Measurements from ENCODE around the gene YEATS2.

Gene YEATS2

GRCh38 chr3:183829466-183829865 lies 131.9 kb downstream of the YEATS2 start:
- Histone ChIP-seq H3F3A (ENCODE audit: low read depth) (no peaks in the 10 kb centered on the region), H3K9ac (ENCODE audit: low read depth, low read length, poor library complexity, severe bottlenecking) (no peak overlapping the region), H2AFZ (ENCODE audit: low read length) (no peak overlapping the region), H3K4me2 (ENCODE audit: low read depth, low read length, poor library complexity, severe bottlenecking) (no peak overlapping the region), H3K36me3 (ENCODE audit: insufficient read depth, low read length) (peaks cover 60% of the 10 kb centered on the region), H3K4me1 (ENCODE audit: insufficient read depth, low read length, poor library complexity, severe bottlenecking) (no peaks in the 10 kb centered on the region), H3K9me3 (ENCODE audit: insufficient read depth, low read depth, low read length) (no peaks in the 10 kb centered on the region), H4K20me1 (ENCODE audit: insufficient read depth, low read length, poor library complexity, severe bottlenecking) (no peaks in the 10 kb centered on the region), H3K27me3 (ENCODE audit: insufficient read depth, low read length, poor library complexity, severe bottlenecking) (no peaks in the 10 kb centered on the region), H3K9me2 (replicated peaks; ENCODE audit: low read depth, low read length) (no peaks in the 10 kb centered on the region), H3K4me3 (ENCODE audit: low read length, poor library complexity, severe bottlenecking) (no peak overlapping the region), H3K79me2 (ENCODE audit: insufficient read depth, low read length) (no peaks in the 10 kb centered on the region)
- TF ChIP-seq EZH2phosphoT487 (IDR thresholded peaks at IDR 0.05; ENCODE audit: borderline replicate concordance) (no peak), CTCF (conservative IDR thresholded peaks at IDR 0.05; ENCODE audit: low read length) (no peak)

GRCh38 chr3:183830187-183830586 lies 132.6 kb downstream of the YEATS2 start:
- TF ChIP-seq EZH2phosphoT487 (IDR thresholded peaks at IDR 0.05; ENCODE audit: borderline replicate concordance) (no peak), CTCF (conservative IDR thresholded peaks at IDR 0.05; ENCODE audit: low read length) (no peak)
- H3K79me2 ChIP-seq (ENCODE audit: insufficient read depth, low read length) = no peaks in the 10 kb centered on the region
- H3K4me3 ChIP-seq (ENCODE audit: low read length, poor library complexity, severe bottlenecking) = no peak overlapping the region
- H3K27me3 ChIP-seq (ENCODE audit: insufficient read depth, low read length, poor library complexity, severe bottlenecking) = no peaks in the 10 kb centered on the region
- H4K20me1 ChIP-seq (ENCODE audit: insufficient read depth, low read length, poor library complexity, severe bottlenecking) = no peaks in the 10 kb centered on the region
- no peak overlapping the region for H2AFZ ChIP-seq (ENCODE audit: low read length)
- H3K4me1 ChIP-seq (ENCODE audit: insufficient read depth, low read length, poor library complexity, severe bottlenecking) = no peaks in the 10 kb centered on the region
- peaks cover 60% of the 10 kb centered on the region for H3K36me3 ChIP-seq (ENCODE audit: insufficient read depth, low read length)
- no peaks in the 10 kb centered on the region for H3K9me3 ChIP-seq (ENCODE audit: insufficient read depth, low read depth, low read length)
- no peak overlapping the region for H3K4me2 ChIP-seq (ENCODE audit: low read depth, low read length, poor library complexity, severe bottlenecking)
- H3K9me2 ChIP-seq (replicated peaks; ENCODE audit: low read depth, low read length) = no peaks in the 10 kb centered on the region
- no peaks in the 10 kb centered on the region for H3F3A ChIP-seq (ENCODE audit: low read depth)
- no peak overlapping the region for H3K9ac ChIP-seq (ENCODE audit: low read depth, low read length, poor library complexity, severe bottlenecking)

GRCh38 chr3:183833516-183833915 lies 135.9 kb downstream of the YEATS2 start:
- TF ChIP-seq EZH2phosphoT487 (IDR thresholded peaks at IDR 0.05; ENCODE audit: borderline replicate concordance) = no peak
- TF ChIP-seq CTCF (conservative IDR thresholded peaks at IDR 0.05; ENCODE audit: low read length) = no peak
- no peaks in the 10 kb centered on the region for H3K9me3 ChIP-seq (ENCODE audit: insufficient read depth, low read depth, low read length)
- no peaks in the 10 kb centered on the region for H3K79me2 ChIP-seq (ENCODE audit: insufficient read depth, low read length)
- H3K4me3 ChIP-seq (ENCODE audit: low read length, poor library complexity, severe bottlenecking) = no peak overlapping the region
- no peaks in the 10 kb centered on the region for H3F3A ChIP-seq (ENCODE audit: low read depth)
- no peaks in the 10 kb centered on the region for H3K27me3 ChIP-seq (ENCODE audit: insufficient read depth, low read length, poor library complexity, severe bottlenecking)
- peaks cover 63% of the 10 kb centered on the region for H3K36me3 ChIP-seq (ENCODE audit: insufficient read depth, low read length)
- H3K4me1 ChIP-seq (ENCODE audit: insufficient read depth, low read length, poor library complexity, severe bottlenecking) = no peaks in the 10 kb centered on the region
- H3K9me2 ChIP-seq (replicated peaks; ENCODE audit: low read depth, low read length) = no peaks in the 10 kb centered on the region
- no peak overlapping the region for H3K9ac ChIP-seq (ENCODE audit: low read depth, low read length, poor library complexity, severe bottlenecking)
- no peaks in the 10 kb centered on the region for H4K20me1 ChIP-seq (ENCODE audit: insufficient read depth, low read length, poor library complexity, severe bottlenecking)
- H2AFZ ChIP-seq (ENCODE audit: low read length) = no peak overlapping the region
- no peak overlapping the region for H3K4me2 ChIP-seq (ENCODE audit: low read depth, low read length, poor library complexity, severe bottlenecking)

Data from Loucy (cell line).